GM12891 (cell line): ENCODE measurements around the gene TTC23.

Experiments
- POLR2A ChIP-seq: IDR thresholded peaks from 2 replicates; pipeline ENCODE4 v1.6.1; 2011; ENCODE audit warnings: low read depth, low read length, control low read depth
- SPI1 ChIP-seq: IDR thresholded peaks from 2 replicates; pipeline ENCODE4 v1.6.1; 2011; ENCODE audit warnings: low read depth, low read length, control low read depth
- TAF1 ChIP-seq: IDR thresholded peaks from 2 replicates; pipeline ENCODE4 v1.6.1; 2011; ENCODE audit warnings: low read depth, low read length, control low read depth

GRCh38 chr15:99138491-99138982, 110.8 kb downstream of the TTC23 start:
- TF ChIP-seq POLR2A (no peak), TAF1 (no peak), SPI1 (no peak)
